OCI-M2 (cell line): ENCODE data around the gene POLE.
"Not testable (repeated sequence)": the region's sequence is repeated elsewhere in the genome, so short reads cannot be mapped to it uniquely, and the experiment has no call there.

ENCODE experiments used
- DNase-seq: peaks from one replicate; lab custom pipeline; 2025; ENCODE audit not compliant: unreplicated experiment; lab: John Stamatoyannopoulos, UW

Gene POLE

GRCh38 chr12:132719141-132719953 lies 32.2 kb upstream of the POLE start:
- no peak for DNase-seq

DNA sequence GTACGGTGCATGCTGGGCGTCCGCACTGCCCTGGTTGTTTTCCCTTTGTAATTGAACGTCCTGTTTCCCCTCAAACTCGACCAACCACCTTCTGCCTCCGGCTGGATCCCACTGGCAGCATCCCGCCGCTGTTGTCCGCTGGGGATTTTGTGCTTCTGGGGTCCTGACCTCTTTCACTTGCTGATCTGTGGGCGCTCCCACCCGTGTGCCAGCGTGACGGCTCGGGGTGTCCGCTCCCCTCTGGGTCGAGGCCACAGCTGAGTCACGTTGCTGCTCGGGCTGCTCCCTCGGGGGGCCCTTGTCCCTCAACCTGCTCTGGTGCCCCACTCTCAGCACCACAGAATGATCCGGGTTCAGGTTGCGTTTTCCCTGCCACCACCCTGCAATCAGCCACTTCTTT lies 31.5 kb upstream of the POLE start:
- DNase-seq, result no peak

DNA sequence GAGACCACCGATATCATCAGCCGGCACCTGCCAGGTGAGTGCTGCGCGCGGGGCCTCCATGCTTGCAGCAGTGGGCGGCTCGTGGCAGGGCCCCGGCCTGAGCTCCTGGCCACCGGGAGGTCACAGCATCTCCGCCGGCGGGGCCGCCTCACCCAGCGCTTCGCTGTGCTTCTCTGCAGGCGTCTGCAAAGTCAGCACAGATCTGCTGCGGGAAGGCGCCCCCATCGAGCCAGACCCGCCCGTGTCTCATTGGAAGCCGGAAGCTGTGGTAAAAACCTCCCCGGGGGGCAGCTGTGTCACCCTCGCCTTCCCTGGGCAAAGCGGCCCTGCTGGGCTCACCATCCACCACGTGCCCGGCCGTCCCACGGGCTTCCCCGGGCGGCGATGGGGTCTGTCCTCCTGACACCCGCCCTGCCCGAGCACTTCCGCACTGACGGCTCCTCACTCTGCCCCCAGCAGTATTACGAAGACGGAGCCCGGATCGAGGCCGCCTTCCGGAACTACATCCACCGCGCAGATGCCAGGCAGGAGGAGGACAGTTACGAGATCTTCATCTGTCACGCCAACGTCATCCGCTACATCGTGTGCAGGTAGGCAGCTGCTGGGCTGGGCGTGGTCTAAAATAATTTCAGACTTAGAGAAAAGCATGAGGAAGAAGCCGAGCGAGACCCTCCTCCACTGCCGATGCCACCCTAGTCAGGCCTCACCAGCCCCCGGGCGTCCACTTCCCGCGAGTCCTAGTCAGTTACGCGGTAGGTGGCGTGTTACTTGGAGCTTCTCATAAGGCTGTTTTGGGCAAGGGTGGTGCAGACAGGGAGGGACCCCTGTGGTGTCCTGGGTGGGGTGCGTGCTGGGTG lies 30.6 kb upstream of the POLE start:
- DNase-seq, result no peak

DNA sequence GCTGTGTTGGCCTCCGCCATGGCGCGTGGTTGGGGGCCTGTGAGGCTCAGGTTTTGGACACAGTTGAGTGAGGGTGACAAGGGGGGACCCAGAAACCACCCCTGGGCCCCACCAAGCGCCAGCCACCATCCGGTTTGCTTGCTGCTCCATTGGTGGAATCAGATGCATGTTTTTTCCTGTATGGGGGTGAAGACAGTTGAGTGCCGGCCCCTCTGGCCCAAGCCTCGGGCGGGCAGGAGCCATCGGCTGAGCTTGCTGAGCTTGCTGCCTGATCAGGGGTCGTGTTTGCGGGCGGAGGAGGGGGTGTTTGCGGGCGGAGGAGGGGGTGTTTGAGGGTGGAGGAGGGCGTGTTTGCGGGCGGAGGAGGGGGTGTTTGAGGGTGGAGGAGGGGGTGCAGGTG lies 29.9 kb upstream of the POLE start:
- no peak for DNase-seq

- DNase-seq, result no peak
Measured at GRCh38 chr12:132716356-132716755, 29.2 kb upstream of the POLE start.

DNA sequence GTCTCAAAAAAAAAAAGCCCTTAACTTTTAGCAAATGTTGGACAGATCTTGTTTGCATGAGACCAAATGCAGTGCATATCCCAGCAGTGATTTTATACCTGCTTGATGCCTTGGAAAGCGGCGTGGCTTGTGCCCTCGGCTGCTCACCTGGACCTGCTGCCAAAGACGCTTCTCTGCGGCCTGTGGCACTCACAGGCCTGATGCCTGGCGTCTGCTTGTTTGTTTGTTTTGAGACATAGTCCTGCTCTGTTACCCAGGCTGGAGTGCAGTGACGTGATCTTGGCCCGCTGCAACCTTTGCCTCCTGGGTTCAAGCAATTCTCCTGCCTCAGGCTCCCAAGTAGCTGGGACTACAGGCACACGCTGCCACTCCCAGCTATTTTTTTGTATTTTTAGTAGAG lies 28.7 kb upstream of the POLE start:
- no peak for DNase-seq

DNA sequence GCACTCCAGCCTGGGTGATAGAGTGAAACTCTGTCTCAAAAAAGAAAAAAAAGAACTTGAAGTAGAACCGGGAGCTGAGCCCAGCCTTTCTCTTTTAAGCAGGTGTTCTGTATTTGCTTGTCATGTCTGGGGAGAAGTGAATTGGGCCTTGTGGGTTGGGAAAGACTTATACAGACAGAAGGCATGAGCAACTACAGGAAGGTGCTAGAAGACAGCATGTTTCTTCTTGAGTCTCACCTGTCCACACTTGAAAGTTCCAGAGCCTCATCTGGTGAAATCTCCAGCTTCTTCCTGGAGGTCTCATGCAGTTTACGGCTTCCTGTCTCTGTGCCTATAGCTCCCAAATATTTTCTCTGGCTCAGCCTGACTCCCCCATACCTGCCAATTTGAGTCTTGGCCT lies 26.0 kb upstream of the POLE start:
- DNase-seq, result no peak

DNA sequence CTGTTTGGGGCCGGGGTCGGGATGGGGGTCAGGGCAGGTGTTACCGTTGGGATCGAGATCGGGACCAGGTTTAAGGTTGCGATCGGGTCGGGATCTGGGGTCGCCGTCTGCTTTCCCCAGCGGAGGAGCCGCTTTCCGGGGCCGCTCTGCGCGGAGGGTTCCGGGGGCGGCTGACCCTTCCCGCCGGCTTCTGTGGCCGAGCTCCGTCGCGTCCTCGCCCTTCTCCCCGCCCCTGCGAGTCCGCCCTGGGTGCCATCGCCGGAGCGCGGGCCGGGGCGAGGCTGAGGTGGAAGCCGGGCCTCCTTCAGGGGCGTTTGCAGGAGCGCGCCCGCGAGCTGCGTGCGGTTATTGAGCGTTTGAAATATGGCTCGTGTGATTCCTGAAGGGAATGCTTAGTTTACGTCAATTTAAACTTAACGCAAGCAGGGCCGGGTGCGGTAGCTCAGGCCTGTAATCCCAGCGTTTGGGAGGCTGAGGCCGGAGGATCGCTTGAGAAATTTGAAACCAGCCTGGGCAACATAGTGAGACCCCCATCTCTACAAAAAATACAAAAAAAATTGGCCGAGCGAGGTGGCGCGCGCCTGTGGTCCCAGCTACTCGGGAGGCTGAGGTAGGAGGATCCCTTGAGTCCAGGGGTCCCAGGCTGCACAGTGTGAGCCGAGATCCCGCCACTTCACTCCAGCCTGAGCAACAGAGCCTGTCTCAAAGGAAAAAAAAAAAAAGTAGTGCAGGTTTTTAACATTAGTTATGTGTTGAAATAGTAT lies 24.1 kb upstream of the POLE start:
- no peak for DNase-seq

DNA sequence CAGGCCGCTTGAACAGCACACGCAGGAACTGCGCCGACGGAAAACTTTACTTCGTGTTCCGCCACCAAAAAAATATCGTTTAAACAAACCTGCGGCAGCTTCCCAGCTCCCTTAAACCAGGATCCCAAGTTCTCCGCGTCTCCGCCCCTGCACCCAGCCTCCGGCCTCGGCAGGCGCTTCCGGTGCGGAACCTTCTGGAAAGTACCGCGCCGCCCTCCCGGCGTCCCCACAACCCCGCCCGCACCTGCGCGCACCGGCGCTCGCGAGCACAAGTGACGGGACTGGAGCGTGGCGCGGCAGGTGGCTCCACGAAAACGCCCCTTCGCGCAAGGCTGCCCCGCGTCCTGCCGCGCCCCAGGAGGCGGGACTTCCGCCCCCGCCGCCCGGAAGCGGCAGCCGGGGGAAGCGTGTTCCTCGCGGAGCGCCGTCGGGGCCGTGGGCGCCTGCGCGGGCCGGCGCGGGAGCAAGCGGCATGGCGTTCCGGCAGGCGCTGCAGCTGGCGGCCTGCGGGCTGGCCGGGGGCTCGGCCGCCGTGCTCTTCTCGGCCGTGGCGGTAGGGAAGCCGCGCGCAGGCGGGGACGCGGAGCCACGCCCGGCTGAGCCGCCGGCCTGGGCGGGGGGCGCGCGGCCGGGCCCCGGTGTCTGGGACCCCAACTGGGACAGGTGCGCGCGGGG lies 23.4 kb upstream of the POLE start, which contains the start of gene PGAM5:
Gene PGAM5 (plus strand): TSS at position 438 of the 675 bp plus-strand sequence. CDS start 35 bp downstream, at position 473.
- DNase-seq, result no peak

DNA sequence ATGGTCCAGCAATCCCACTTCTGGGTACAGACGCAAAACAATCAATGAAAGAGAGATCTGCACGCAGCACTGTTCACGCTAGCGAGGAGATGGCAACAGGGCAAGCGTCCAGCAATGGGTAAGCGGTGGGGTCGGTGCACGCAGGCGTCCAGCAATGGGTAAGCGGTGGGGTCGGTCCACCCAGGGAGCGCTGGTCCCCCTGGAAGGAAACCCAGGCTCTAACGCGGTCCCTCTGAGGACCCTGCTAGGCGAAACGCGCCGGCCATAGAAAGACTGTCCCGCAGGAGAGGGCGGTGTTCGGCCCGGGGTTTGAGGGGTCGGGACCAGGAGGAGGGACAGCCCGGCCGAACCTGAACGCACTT lies 22.9 kb upstream of the POLE start:
- no peak for DNase-seq

DNA sequence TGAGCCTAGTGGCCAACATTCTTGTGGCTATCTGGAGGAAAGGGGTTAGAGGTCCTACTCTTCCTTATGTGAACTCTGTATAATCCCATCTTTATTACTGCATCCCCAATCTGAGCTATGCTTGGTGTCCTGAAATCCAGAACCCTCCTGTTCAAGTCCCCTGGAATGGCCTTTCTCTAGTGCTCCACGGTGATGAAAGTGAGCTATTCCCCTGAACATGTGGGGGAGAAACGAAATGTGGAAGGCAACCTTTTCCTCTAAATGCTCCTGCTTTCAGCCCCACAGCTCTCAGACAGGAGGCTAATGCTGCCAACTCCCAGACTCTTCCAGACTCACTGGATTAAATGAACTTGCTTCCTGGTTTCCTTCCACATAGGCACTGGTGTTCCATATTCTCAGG lies 21.0 kb upstream of the POLE start:
- DNase-seq, result no peak

GRCh38 chr12:132707241-132707640 lies 20.1 kb upstream of the POLE start:
- DNase-seq, result no peak

- no peak for DNase-seq
Measured at GRCh38 chr12:132703641-132704040, 16.5 kb upstream of the POLE start.

GRCh38 chr12:132702640-132703039 lies 15.5 kb upstream of the POLE start:
- no peak for DNase-seq

GRCh38 chr12:132700212-132700822 lies 13.2 kb upstream of the POLE start:
- no peak for DNase-seq

DNA sequence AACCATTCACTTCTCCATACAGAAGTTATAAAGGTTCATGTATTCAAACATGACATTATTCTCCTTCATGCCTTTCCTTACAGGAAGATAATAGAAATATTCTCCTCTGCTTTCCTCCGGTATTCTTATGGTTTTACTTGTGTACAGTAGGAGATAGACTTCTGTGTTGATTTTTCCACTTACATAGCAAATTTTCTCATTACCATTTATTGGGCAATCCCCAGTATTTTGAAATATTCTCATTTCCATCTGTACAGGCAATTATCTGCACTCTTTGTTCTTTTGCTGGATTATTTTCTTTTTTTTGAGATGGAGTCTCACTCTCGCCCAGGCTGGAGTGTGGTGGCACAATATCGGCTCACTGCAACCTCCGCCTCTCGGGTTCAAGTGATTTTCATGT lies 11.2 kb upstream of the POLE start:
- no peak for DNase-seq

DNA sequence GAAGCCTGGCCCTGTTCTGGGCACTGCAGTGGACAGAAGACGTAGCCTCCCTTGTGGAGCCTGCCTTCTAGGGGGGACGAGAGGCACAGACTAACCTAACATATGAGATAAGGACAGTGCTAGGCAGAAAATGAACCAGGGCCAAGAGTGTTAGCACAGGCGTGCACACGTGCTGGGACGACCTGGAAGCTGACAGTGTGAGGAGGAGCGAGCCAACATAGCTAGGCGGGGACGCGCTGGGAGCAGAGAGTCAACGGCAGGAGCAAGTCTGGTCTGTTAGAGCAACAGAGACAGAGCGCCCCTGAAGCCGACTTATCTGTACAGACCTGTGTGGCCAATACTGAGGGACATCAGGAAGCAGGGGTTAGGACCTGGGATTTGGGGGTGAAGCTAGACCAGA lies 8.3 kb upstream of the POLE start:
- no peak for DNase-seq

DNA sequence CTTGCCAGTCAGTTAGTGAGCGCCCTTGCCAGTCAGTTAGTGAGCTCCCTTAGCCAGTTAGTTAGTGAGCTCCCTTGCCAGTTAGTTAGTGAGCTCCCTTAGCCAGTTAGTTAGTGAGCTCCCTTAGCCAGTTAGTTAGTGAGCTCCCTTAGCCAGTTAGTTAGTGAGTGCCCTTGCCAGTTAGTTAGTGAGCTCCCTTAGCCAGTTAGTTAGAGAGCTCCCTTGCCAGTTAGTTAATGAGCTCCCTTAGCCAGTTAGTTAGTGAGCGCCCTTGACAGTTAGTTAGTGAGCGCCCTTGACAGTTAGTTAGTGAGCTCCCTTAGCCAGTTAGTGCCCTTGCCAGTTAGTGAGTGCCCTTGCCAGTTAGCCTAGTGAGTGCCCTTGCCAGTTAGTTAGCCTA lies 7.7 kb upstream of the POLE start:
- not testable (repeated sequence) for DNase-seq

DNA sequence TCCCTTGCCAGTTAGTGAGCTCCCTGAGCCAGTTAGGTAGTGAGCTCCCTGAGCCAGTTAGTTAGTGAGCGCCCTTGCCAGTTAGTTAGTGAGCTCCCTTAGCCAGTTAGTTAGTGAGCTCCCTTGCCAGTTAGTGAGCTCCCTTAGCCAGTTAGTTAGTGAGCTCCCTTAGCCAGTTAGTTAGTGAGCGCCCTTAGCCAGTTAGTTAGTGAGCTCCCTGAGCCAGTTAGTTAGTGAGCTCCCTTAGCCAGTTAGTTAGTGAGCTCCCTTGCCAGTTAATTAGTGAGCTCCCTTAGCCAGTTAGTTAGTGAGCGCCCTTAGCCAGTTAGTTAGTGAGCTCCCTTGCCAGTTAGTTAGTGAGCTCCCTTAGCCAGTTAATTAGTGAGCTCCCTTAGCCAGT lies 4.9 kb upstream of the POLE start:
- not testable (repeated sequence) for DNase-seq

DNA sequence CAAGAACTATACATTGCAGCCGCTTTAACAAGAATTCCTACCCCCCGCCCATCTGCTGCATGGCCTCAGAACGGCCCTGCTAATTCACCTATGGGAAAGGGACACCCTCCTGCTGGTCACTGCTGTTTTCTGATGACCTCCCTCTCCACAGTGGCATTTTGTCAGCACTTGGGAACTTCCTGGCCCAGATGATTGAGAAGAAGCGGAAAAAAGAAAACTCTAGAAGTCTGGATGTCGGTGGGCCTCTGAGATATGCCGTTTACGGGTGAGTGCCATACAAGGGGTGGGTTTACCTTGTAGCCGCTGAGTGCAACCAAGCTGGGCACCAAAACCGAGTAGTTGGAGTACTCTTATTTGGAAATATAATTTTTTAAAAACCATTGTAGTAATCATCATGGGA lies 3.0 kb upstream of the POLE start:
- no peak for DNase-seq

DNA sequence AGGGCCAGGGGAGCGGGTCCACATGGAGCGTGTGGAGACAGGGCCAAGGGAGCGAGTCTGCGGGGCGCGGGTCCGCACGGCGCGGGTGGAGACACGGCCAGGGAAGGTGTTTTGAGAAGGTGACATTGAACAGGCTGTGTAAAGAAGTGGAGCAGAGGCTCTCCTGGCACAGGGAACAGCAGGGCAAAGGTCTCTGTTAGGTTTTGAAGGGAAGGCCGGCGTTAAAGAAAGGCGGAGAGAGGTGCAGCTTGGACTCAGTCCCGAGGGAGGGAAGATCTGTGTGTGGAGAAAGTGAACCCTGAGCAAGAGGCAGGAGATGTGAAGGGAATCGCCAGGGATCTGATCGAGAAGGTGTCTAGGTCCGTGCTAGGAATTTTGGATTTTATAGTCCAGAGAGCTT lies 2.1 kb upstream of the POLE start:
- DNase-seq, result no peak
